Muscle layer of duodenum (tissue), 2 donors: ENCODE results near the gene NPAS3.

Experiments used
- H3K27ac ChIP-seq: one replicate; pipeline ENCODE4 v1.7.0; 2013; ENCODE audit warnings: mild to moderate bottlenecking, low read length
- H3K27me3 ChIP-seq: one replicate; pipeline ENCODE4 v1.7.0; 2013; ENCODE audit warnings: low read depth, mild to moderate bottlenecking, control low read depth, low read length
- H3K36me3 ChIP-seq, 2 donors: one replicate each; pipeline ENCODE4 v1.7.0; 2013; ENCODE audit warnings: low read length in 2 of 2, control low read depth in 1 of 2, mild to moderate bottlenecking in 1 of 2; ENCODE audit not compliant: insufficient read depth in 2 of 2, control insufficient read depth in 1 of 2
- H3K4me1 ChIP-seq, 2 donors: one replicate each; pipeline ENCODE4 v1.7.0; 2013; ENCODE audit warnings: low read length in 2 of 2, mild to moderate bottlenecking in 2 of 2, control low read depth in 1 of 2, moderate library complexity in 1 of 2; ENCODE audit not compliant: insufficient read depth in 2 of 2, control insufficient read depth in 1 of 2
- H3K4me3 ChIP-seq, 2 donors: one replicate each; pipeline ENCODE4 v1.7.0; 2013; ENCODE audit warnings: low read length in 2 of 2, low read depth in 1 of 2, mild to moderate bottlenecking in 1 of 2
- H3K9me3 ChIP-seq, 2 donors: one replicate each; pipeline ENCODE4 v1.7.0; 2013; ENCODE audit warnings: low read length in 2 of 2, control low read depth in 1 of 2, mild to moderate bottlenecking in 1 of 2; ENCODE audit not compliant: control insufficient read depth in 1 of 2
- donor health status: healthy.

NPAS3 gene

GRCh38 chr14:33467971-33468370, 529.3 kb downstream of the NPAS3 start:
- Histone ChIP-seq H3K4me3 (no peak overlapping the region), H3K27ac (no peak overlapping the region), H3K4me1 (no peaks in the 10 kb centered on the region), H3K9me3 (no peaks in the 10 kb centered on the region), H3K36me3 (no peaks in the 10 kb centered on the region), H3K27me3 (no peaks in the 10 kb centered on the region)

- H3K27me3 ChIP-seq, result no peaks in the 10 kb centered on the region
- H3K4me1 ChIP-seq, result no peaks in the 10 kb centered on the region
- H3K27ac ChIP-seq, result no peak overlapping the region
- H3K36me3 ChIP-seq, result no peaks in the 10 kb centered on the region
- H3K4me3 ChIP-seq, result no peak overlapping the region
- no peaks in the 10 kb centered on the region for H3K9me3 ChIP-seq
Observed at GRCh38 chr14:33469898-33470297, 531.2 kb downstream of the NPAS3 start.

- Histone ChIP-seq H3K36me3 (no peaks in the 10 kb centered on the region), H3K9me3 (no peaks in the 10 kb centered on the region), H3K27me3 (no peaks in the 10 kb centered on the region), H3K27ac (no peak overlapping the region), H3K4me3 (no peak overlapping the region), H3K4me1 (no peaks in the 10 kb centered on the region)
Observed at GRCh38 chr14:33471776-33472175, 533.1 kb downstream of the NPAS3 start.

- Histone ChIP-seq H3K36me3 (no peaks in the 10 kb centered on the region), H3K4me1 (no peaks in the 10 kb centered on the region), H3K4me3 (no peak overlapping the region), H3K9me3 (no peaks in the 10 kb centered on the region), H3K27me3 (no peaks in the 10 kb centered on the region), H3K27ac (no peak overlapping the region)
Observed at GRCh38 chr14:33475623-33476022, 536.9 kb downstream of the NPAS3 start.

GRCh38 chr14:33477797-33478196, 539.1 kb downstream of the NPAS3 start:
- H3K4me1 ChIP-seq, result no peaks in the 10 kb centered on the region
- no peak overlapping the region for H3K4me3 ChIP-seq
- H3K36me3 ChIP-seq, result no peaks in the 10 kb centered on the region
- no peak overlapping the region for H3K27ac ChIP-seq
- H3K9me3 ChIP-seq, result no peaks in the 10 kb centered on the region
- H3K27me3 ChIP-seq, result no peaks in the 10 kb centered on the region

- Histone ChIP-seq H3K27me3 (no peaks in the 10 kb centered on the region), H3K36me3 (no peaks in the 10 kb centered on the region), H3K27ac (no peak overlapping the region), H3K4me3 (no peak overlapping the region), H3K4me1 (no peaks in the 10 kb centered on the region), H3K9me3 (no peaks in the 10 kb centered on the region)
Observed at GRCh38 chr14:33480071-33480886, 541.6 kb downstream of the NPAS3 start.

- Histone ChIP-seq H3K27me3 (no peaks in the 10 kb centered on the region), H3K36me3 (no peaks in the 10 kb centered on the region), H3K27ac (no peak overlapping the region), H3K9me3 (no peaks in the 10 kb centered on the region), H3K4me1 (no peaks in the 10 kb centered on the region), H3K4me3 (no peak overlapping the region)
Observed at GRCh38 chr14:33480887-33481184, 542.2 kb downstream of the NPAS3 start.

- Histone ChIP-seq H3K9me3 (no peaks in the 10 kb centered on the region), H3K4me3 (no peak overlapping the region), H3K4me1 (no peaks in the 10 kb centered on the region), H3K36me3 (no peaks in the 10 kb centered on the region), H3K27me3 (no peaks in the 10 kb centered on the region), H3K27ac (no peak overlapping the region)
Observed at GRCh38 chr14:33483110-33483509, 544.4 kb downstream of the NPAS3 start.

- no peaks in the 10 kb centered on the region for H3K27me3 ChIP-seq
- no peaks in the 10 kb centered on the region for H3K4me1 ChIP-seq
- no peak overlapping the region for H3K4me3 ChIP-seq
- no peak overlapping the region for H3K27ac ChIP-seq
- no peaks in the 10 kb centered on the region for H3K9me3 ChIP-seq
- H3K36me3 ChIP-seq, result no peaks in the 10 kb centered on the region
Observed at GRCh38 chr14:33483541-33483940, 544.9 kb downstream of the NPAS3 start.

GRCh38 chr14:33484264-33484663, 545.6 kb downstream of the NPAS3 start:
- Histone ChIP-seq H3K36me3 (no peaks in the 10 kb centered on the region), H3K4me3 (no peak overlapping the region), H3K27me3 (no peaks in the 10 kb centered on the region), H3K27ac (no peak overlapping the region), H3K4me1 (no peaks in the 10 kb centered on the region), H3K9me3 (no peaks in the 10 kb centered on the region)

GRCh38 chr14:33486332-33486890, 547.7 kb downstream of the NPAS3 start:
- no peaks in the 10 kb centered on the region for H3K4me1 ChIP-seq
- no peak overlapping the region for H3K27ac ChIP-seq
- no peaks in the 10 kb centered on the region for H3K9me3 ChIP-seq
- no peaks in the 10 kb centered on the region for H3K36me3 ChIP-seq
- no peaks in the 10 kb centered on the region for H3K27me3 ChIP-seq
- H3K4me3 ChIP-seq, result no peak overlapping the region

GRCh38 chr14:33488582-33488981, 549.9 kb downstream of the NPAS3 start:
- no peak overlapping the region for H3K4me3 ChIP-seq
- no peaks in the 10 kb centered on the region for H3K27me3 ChIP-seq
- H3K9me3 ChIP-seq, result no peaks in the 10 kb centered on the region
- H3K36me3 ChIP-seq, result no peaks in the 10 kb centered on the region
- H3K4me1 ChIP-seq, result no peaks in the 10 kb centered on the region
- no peak overlapping the region for H3K27ac ChIP-seq
